Colon (tissue), 2 donors: ENCODE measurements around the gene MTMR10.

Experiments used
- FAIRE-seq: peaks from 2 replicates; lab custom pipeline; 2012; peaks lifted over from hg19 to GRCh38; lab: Jason Lieb, UNC
- donor health status: control.
- donor health status: control.

MTMR10 gene

DNA sequence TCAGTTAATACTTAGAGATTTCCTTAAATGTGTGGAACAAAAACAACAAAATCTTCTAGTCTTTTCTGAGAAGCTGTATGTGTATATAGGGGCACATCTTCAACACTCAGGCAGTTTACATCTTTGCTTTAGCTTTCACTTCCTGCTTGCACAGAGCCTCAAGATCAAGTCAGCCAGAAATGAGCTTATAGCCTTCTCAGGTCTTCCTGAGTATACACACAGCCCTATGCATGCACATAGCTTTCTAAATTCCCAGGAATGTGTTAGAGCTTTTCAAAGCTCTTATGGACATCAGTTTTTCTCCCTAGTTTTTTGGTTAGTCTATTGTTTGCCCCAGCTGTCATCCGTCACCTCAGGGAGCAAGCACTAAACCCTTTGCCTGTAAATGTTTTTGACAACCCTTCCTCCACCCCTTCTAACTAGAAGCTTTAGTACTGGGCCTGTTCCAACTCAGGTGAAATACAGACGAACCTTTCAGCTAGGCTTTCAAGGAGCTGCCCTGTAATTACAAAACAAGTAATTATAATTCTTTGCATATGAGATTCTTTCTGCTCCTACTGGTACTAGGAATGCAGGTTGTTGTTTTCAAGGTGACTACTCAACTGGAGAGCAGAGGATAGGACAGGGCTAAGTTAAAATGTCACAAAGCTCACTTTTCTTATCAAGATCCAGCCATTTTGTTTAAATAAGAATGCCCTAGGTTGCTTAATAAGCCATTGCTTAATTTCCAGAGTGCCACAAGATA, 22.6 kb upstream of the MTMR10 start:
- FAIRE-seq, result no peak

GRCh38 chr15:31012455-31012854, 21.0 kb upstream of the MTMR10 start:
- FAIRE-seq, result no peak

GRCh38 chr15:31010036-31010435, 18.6 kb upstream of the MTMR10 start:
- no peak for FAIRE-seq

- FAIRE-seq, result no peak
Measured at GRCh38 chr15:31005660-31006059, 14.2 kb upstream of the MTMR10 start.

GRCh38 chr15:31004220-31004733, 12.8 kb upstream of the MTMR10 start:
- FAIRE-seq, result no peak

DNA sequence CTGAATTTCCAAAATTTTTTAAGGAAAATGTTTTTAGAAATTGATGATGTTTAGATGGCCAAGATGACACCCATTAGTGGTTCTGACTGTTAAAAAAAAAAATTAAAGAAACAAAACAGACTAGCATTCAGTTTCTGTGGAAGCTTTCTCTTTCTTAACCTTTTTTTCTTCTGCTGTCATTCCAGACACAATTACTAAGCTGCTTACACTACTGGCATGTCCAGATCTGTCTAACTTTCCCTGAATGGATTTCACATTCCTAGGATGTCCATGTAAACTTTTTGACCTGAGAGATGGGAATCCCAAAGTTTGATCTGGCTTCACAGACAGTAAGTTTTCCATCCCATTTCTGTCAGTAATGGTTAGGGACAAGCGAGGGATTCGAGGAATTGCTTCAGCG, 10.3 kb upstream of the MTMR10 start:
- no peak for FAIRE-seq

DNA sequence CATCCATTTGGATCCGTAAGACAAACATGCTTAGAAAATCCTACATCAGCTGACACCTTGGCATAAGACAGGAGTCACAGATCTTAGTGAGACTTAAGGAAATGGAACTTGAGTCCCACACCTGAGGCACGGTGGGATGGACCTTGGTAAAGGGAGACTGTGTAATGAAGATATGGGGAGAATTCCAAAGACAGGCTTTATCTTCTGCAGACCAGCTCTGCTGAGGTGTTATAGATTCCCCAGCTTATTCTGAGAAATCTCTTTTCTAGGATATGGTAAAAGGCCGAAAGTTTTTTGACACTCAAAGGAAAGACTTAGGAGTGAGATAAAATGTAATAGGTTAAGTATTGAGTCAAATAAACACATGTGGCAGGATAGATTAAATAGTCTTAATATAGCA, 8.3 kb upstream of the MTMR10 start:
- no peak for FAIRE-seq

GRCh38 chr15:30997270-30997669, 5.8 kb upstream of the MTMR10 start:
- FAIRE-seq, result no peak

DNA sequence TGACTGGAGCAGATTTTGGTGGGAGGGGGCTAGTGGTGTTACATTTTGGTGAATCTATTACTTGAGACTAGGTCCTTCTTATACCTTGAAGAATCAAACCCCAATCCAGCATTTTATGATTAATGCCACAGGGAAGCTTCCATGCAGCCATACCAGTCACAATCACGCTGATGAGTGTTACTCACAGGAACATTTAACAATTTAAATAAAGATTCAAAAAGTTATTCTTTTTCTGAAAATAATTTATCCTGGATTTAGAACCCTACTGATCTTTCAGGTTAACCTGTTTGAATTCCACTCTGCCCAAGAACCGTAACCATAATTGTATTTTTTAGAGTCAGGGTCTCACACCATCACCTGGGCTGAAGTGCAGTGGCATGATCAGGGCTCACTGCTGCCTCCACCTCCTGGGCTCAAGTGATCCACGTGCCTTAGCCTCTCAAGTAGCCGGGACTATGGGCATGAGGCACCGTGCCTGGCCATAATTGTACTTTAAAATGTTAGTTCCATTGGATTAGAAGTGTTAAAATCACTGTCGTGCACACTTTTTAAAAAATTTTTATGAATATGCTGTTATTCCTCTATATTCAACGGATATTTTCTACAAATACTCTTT, 929 bp upstream of the MTMR10 start:
- no peak for FAIRE-seq

- FAIRE-seq, result no peak
Measured at GRCh38 chr15:30990446-30991254, 778 bp downstream of the MTMR10 start.

DNA sequence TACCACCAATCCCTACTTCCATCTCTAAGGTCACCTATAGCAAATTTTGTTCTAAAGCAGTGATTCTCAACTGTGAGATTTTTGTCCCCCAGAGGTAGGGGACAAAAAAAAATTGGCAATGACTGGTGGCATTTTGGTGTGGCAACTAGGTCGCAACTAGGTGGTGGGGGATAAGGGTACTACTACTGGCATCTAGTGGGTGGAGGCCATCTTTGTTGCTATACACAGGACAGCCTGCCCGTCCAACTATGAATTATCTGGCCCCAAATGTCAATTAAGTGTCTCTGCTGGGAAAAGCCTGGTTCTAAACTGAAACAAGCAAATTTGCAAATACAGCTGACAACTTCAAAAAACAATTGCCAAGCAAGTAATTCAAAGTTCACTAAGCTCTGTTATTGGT, 1.4 kb downstream of the MTMR10 start:
- FAIRE-seq, result no peak

DNA sequence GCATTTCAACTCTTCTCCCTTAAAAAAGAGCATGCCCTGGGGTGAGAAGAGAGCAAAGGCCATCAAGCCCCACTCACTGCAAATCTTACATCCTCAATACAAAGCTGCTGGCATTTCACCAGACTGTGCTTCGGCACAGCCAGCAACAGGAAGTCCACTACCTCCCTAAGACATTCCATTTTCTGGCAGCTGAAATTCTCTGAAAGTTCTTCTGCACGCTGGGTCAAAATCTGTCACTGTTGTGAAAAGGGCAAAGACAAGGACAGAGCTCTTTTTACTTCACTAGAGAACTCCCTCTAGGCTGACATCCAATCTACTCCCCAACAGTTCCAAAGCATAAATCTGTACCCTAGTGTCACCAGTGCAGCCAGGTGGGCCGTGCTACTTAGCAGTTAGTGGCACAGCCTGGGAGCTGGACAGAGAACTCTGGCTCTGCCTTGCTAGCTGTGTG, 6.3 kb downstream of the MTMR10 start:
- FAIRE-seq, result no peak

GRCh38 chr15:30984542-30984941, 6.9 kb downstream of the MTMR10 start:
- FAIRE-seq, result no peak

DNA sequence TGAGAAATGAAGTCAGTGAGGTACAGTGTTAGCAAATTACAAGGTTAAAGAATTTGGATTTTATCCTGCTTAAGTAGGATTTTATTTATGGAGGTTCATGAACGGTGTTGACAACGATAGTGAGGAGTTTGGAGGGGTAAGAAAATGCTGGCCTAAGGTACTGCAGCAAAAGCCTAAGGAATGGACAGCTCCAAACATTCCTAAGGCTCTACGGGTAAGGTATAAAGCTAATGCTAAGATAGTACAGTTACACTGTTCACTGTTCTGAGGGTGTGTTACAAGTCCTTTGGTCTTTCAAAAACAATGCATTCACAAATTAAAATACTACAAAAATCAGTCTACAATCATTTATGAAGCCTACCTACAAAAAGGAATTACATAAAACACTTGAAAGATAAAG, 7.3 kb downstream of the MTMR10 start:
- FAIRE-seq, result no peak

DNA sequence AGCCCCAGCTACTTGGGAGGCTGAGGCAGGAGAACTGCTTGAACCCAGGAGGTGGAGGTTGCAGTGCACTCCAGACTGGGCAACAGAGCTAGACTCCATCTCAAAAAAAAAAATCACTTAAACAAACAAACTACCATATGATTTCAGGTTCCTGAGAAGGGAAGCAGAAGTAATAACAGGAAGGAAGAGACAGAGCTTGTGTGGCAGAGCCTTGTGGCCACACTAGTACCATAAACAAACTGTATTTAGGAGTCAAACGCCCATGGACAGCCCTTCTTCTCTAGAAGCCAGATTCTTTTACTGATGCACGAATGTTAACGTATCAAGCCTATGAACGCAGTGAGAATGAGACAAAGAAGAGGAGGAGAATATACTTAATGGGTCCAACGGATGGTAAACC, 12.0 kb downstream of the MTMR10 start:
- FAIRE-seq, result no peak

- FAIRE-seq, result no peak
Measured at GRCh38 chr15:30978328-30978727, 13.1 kb downstream of the MTMR10 start.

DNA sequence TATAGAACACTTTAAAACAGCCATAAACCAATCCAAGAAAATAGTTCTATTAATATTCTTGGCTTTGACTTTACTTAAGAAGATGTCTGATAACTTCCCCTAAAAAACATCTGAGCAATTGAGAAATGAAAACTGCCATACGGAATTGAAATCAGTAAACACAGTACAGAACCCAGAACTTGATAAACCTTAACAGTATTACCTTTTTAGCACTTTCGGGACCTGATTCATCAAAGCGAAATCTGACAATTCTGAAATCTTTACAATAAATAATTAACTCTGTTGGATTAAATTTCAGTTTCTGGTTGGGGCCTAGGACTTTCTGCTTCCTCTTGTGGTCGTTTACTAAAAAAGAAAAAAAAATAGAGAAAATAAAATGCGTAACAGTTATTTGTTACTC, 17.3 kb downstream of the MTMR10 start:
- no peak for FAIRE-seq

DNA sequence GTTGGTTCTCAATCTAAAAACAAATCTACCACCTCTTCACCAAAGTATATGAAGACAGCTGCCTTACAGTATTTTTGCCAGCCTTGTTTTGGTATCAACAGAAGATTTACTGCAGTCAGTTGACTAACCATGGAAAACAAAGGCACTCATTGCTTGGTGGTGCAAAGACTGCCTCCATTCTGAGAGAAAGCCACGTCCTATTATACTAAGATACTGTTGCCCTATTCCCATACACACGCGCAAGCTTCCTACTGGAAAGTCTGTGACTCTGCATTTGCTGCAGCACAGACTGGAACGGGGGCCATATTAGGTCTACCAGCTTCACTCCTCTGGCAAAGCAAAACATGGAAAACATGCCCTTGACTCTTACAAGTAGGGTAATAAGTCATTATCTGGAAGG, 18.0 kb downstream of the MTMR10 start:
- no peak for FAIRE-seq

- FAIRE-seq, result no peak
Measured at GRCh38 chr15:30969724-30970123, 21.7 kb downstream of the MTMR10 start.

- no peak for FAIRE-seq
Measured at GRCh38 chr15:30963681-30964080, 27.7 kb downstream of the MTMR10 start.

- no peak for FAIRE-seq
Measured at GRCh38 chr15:30962659-30963058, 28.8 kb downstream of the MTMR10 start.

- no peak for FAIRE-seq
Measured at GRCh38 chr15:30962079-30962478, 29.3 kb downstream of the MTMR10 start.

- no peak for FAIRE-seq
Measured at GRCh38 chr15:30958219-30958618, 33.2 kb downstream of the MTMR10 start.
